Activated T-helper 9 cell treated with anti-CD3 and anti-CD28 coated beads, Interleukin-2, amount 50 U/mL, for 16 hours (primary cell): ENCODE results near the gene S100A16.

Experiments
- DNase-seq: peaks from one replicate; pipeline ENCODE4 v3.0.0-alpha.2; 2020; ENCODE audit warnings: low read depth

The S100A16 gene

DNA sequence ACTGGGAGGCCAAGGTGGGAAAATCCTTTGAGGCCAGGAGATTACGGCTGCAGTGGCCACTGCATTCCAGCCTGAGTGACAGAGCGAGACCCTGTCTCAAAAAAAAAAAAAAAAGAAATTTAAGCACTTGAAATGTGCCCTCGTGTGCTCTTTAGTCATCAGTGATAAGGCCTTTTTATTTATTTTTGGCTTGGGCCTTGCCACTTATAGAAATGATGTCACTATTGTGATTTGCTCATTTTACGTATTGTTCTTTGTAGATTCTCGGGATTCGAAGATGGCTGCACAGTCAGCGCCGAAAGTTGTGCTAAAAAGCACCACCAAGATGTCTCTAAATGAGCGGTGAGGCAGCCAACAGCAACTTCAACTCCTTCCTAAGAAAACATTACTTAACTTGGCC lies 23.4 kb upstream of the S100A16 start:
- no peak for DNase-seq

DNA sequence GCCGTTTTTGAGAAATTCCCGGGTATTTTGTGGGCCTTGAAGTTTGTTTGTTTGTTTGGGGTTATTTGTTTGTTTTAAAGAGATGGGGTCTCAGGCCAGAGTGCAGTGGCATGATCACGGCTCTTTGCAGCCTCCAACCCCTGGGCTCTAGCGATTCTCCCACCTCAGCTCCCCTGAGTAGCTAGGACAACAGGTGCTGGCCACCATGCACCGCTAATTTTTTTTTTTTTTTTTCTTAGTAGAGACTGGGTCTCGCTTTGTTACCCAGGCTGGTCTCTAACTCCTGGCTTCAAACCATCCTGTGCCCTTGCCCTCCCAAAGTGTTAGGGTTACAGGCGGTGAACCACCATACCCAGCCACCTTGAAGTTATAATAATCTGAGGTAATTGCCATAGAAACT lies 22.9 kb upstream of the S100A16 start:
- no peak for DNase-seq

DNA sequence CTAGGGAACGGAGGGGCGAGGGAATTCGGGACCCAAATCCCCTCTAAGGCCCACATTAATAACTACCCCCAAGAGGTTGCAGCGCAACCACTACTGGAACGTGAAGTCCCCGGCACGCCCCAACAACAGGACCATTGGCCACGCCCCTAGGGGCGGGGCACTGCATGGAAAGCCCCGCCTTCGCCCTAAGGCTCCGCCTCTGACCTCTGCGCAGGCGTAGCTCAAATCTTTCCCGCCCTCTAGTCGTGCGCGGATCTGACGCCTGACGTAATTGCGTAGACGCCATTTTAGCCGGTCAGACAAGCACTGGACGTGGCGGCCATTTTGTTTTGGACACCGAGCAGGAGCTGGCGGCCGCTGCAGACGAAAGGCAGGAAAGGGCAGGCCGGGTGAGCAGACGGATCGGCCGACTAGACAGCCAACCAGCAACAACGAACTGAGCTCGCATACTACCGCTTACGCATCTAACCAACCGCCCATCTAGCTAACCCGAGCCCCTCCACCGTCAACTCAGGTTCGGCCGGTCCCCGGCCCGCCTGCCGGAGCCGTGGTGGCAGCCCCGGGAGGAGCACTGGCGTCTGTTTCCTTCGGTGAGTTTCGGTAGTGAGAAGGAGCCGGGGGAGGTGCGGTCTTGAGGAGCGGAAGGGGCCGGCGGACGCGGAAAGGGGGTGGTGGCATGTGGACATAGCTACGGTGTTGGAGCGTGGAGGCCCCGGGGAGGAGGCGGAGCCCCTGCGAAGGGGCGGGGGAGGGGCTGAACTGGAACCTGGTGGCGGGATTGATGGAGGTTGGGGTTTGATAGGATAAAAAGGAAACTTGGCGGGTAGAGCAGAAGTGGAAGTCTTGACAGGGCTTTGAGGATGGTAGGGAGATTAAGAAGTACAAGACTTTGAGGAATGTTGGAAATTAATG lies 21.1 kb upstream of the S100A16 start, which contains the start of gene CHTOP:
Gene CHTOP (plus strand): TSS at position 313 of the 912 bp plus-strand sequence. CDS start 2,523 bp downstream, outside the sequence.
- DNase-seq = peak; percentile 93

DNA sequence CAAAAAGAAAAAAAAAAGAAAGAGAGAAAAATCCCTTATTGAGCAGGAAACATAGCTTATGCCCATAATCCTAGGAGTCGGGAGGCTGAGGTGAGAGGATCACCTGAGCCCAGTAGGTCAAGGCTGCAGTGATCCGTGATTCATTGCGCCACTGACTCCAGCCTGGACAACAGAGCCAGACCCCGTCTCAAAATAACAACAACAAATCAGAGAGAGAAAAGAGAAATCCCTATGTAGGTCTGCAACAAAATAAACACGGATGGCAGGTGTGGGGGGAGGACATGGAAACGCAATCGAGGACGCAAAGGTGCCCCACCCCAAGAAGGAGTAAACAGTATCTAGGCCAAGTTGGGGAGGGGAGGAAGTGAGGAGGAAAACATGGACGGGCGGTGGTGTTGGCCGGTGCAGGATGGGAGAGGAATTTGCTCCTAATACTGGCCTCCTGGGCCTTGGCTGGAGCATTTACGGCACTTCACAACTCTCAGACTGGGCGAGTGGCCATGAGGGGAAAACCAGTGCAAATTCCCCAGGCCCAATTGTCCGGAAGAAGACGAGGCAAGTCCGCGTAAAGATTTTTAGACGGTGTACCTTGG lies 20.3 kb upstream of the S100A16 start:
- DNase-seq = no peak

DNA sequence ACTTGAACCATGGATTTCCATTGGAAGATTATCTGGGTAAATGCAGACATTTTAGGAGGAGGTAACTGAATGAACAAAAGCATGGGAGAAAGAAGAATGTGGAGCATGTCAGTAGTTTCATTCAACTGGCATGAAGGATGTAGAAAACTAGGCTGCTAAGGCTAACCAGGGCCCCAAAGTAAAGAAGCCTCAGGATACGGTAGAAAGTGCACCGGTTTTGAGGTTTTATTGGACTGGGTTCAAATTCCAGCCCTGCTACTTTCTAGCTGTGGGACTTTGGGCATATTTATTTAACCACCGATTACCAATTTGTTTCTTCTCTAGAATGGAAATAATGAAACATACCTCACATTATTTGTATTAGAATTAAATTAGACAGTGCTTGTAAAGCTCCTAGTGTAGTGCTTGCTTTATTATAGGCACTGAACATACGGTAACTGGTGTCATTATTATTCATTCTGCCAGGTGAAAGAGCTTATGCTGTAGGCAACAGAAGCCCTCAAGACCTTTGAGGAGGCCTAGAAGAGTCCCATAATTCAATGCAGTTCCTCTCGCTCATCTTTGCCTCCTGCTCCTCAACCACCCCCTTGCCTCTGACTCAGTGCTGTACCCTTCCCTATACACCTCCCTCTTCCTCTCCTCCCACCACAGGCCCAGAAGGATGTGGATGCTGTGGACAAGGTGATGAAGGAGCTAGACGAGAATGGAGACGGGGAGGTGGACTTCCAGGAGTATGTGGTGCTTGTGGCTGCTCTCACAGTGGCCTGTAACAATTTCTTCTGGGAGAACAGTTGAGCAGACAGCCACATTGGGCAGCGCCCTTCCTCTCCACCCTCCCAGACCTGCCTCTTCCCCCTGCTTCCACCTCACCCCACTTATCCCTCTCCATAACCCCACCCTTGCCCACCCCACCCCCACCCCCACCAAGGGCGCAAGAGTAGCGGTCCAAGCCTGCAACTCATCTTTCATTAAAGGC lies 18.4 kb upstream of the S100A16 start:
- no peak for DNase-seq

DNA sequence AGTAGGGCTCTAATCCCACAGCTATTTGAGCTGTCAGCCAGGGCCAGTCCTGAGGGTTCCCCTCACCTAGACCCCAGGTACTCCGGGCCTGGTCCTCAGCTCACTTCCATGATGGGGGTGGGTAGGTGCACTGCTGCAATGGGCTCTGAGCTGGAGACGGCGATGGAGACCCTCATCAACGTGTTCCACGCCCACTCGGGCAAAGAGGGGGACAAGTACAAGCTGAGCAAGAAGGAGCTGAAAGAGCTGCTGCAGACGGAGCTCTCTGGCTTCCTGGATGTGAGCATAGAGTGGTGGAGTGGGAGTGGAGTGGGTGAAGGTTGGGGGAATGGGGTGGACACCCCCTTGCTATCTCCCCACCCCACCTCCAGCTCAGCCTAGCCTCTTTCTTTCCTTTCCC lies 17.4 kb upstream of the S100A16 start:
- no peak for DNase-seq

DNA sequence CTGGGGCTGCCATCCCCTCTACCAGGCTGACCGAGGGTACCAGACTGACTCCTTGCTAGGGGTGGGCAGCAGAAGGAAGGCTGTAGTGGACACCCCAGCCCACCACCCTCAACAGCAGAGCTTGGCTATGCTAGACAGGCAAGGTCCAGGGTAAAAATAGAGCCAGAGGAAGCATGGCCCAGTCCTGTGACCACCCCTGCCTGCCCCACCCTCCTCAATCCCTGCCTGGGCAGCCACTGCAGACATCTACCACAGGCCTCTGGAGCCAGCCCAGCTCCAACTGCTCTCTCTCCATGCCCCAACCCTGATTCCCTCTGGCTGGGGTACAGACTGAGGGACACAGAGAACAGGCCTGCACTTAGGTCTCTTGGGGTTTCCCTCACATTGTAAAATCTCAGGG lies 17.0 kb upstream of the S100A16 start:
- DNase-seq = no peak

DNA sequence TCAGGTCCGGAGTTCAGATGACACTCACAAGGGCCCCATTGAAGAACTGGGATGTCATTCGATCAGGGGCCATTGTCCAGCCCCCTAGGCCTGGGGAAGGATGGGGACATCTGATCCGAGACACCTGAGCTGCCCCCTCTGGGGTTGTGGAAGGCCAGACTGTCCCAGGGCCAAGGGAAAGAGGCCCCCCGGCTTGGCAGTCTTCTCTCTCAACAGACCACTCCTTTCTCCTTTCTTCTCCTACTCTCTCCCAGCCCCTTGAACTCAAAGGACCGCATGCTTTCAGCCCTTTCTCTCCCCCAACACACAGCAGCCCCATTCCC lies 16.4 kb upstream of the S100A16 start:
- no peak for DNase-seq

DNA sequence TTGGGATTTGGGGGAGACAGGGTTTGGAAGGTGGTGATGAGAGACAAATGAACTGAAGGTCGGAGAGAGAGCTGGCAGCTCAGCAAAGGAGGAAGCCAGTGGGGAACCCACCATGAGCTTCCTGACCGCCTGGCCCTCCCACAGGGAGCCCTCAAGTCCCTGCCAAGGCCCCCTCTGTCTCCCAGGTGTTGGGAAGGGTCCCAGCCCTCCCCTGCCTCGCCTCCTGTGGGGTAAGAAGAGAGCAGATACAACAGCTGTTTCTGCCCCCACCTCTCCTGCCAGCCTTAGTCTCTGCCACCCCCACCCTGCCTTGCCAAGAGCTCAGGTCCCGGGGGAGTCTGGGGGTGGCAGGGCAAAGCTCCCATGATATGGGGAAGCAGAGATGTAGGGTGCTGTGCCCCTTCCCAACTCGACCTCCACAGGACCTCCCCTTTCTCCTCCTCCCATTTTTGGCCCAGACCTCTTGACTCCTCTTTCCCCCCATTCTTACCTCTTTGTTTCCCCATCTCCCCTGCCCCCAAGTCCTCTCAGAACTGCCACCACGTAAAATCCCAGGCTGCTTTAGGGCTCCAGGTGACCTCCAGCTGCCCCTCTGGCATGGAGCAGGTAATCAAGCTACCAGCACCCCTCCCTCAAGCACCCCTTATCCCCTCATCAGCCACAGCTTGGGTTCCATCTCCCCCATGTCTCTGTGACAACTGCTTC lies 15.9 kb upstream of the S100A16 start:
- no peak for DNase-seq

DNA sequence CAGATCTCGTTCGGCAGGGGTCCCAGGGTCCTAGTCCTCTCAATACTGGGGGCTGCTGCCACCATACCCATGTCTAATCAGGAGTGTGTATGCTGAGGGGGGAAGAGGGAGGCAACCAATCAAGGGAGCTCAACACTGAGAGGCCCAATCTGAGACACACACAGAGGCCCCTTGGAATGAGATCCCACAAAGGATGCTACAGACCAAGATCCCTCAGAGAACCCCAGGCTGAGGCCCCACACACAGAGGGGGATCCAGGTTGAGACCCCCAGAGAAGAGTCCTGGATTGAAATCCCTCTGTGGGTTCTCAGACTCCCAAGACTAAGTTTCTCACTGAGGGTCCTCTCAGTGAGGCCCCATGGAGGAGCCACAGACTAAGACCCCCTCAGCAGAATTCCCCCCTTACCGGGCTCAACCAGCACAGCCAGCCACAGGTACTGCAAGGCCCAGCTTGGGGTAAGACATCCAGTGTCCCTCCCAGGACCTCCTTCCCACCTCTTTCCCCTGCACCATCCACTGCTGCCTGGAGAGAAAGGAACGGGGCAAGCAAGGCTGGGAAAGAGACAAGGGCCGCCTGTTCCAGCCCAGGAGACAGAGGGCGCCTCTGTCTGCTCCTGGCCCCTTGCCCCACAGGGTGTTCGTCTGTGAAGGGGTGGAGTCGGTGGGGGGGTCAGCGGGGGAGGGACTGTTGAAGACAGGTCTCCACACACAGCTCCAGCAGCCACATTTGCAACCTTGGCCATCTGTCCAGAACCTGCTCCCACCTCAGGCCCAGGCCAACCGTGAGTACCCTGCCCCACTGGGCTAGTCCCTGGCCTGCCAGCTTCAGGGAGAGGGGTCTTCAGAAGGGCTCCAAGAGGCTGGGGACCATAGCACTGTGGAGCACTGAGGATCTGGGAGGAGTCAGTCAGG lies 15.0 kb upstream of the S100A16 start, which contains the start of gene S100A1:
Gene S100A1 (plus strand): TSS at position 720 of the 912 bp plus-strand sequence. CDS start 2,088 bp downstream, outside the sequence.
- no peak for DNase-seq

DNA sequence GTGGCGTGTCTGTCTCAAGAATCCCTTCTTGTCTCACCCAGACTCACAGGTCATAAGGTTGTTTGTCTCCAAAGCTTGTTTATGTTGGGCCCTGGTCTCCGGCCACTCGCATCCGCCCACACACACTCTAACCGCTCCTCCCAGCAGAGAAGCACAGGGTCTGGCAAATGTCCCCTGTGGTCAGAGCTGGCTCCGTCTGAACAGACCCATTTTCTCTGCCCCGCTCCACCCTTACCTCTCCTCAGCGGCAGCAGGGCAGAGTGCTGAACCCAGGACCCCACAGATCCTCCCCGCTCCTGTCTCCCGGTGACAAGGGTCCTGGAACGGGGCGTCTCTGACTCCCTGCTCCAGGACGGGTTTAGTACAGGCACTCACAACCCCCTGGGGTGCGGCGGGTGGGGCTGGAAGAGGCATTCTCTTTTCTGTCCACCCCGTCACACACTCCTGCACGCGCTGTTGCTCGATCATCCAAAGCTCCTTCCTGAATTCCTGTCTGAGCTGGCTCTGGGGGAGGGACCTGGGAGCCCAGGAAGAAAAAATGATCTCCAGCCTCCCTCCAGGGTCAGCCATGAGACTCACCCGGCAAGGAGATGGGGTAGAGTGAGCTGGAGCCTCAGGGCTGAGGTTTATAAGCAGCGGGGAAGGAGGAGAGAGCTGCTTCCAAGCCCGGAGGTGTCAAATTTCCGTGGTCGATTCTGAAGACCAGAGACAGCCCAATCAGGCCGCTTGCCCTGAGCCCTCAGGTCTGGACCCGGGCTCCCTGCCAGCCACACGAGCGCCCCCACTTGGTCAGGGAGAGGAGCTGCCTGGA lies 14.2 kb upstream of the S100A16 start, which contains the start of gene S100A13:
Gene S100A13 (minus strand): TSS at position 602 of the 811 bp plus-strand sequence. CDS start 1,033 bp downstream, outside the sequence.
- DNase-seq = no peak

DNA sequence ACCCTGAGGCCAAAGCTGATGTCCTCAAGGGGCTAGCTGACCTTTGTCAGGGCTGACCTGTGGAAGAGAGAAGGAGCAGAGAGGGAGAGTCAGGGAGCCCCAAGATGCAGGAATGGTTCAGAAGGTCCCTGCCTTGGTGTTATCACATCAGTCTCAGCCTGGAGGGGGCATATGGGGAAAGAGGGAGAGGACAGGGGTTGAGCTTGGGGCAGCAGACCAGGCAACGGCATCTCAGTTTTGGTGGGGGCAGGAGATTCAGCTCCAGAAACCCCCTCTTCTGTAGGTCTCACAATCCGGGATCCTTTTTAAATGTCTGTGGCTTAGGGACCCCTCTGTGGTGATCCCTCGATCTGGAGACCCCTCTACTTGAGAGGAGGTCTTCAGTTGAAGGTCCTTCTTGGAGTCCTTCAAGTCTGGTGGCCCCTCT lies 13.6 kb upstream of the S100A16 start:
- DNase-seq = no peak

DNA sequence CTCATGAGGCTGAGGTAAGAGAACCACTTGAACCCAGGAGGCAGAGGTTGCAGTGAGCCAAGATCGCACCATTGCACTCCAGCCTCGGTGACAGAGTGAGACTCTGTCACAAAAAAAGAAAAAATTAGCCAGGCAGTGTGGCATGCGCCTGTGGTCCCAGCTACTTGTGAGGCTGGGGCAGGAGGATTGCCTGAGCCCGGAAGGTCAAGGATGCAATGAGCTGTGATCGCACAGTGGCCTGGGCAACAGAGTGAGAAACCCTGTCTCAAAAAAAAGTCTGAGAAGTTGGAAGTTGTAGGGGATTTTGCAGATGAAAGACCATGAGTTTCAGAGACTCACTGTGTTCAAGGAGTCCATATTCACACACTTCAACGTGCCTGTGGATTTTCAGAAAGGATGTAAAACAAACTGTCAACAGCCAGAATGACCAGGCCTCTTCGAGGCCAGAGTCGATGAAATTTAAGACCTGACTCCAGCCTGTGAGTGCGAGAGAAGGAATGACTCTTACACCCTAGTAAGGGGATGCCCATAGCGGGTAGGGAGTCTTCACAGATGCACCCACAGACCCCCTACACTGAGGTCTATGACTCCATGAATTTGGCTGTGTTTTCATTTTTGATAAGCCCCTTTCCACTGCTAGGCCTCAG lies 12.2 kb upstream of the S100A16 start:
- DNase-seq = no peak

DNA sequence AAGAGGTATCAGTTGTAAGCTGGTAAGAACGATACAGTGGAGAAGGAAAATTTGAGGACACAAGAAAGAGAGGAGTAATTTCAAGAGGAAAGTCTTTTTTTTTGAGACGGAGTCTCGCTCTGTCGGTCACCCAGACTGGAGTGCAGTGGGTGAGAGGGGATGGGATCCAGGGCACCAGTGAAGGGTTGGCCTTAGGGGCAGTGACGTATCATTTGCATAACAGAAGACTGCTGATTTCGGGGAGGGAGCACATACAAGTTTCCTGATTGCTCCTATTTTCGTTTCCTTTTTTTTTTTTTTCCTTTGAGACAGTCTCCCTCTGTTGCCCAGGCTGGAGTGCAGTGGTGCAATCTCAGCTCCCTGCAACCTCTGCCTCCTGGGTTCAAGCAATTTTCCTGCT lies 10.2 kb upstream of the S100A16 start:
- DNase-seq = no peak

DNA sequence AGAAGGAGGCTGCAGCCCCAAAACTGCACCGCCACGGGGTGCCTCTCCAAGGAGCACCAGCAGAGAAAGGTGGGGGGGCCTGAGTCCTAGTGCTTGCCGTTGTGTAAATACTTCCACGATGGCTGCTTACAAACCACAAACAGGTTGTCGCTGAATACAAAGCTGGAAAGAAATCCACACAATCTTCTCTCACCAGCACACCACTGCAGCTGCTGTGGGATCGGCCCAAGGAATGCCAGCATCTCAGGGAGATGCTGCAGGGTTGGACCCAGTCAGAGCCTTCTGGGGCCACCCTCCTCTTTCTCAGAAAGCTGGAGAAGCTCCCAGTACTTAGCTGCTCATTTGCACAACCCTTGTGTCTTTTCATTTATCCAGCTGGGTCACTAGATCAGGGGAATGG lies 6.2 kb upstream of the S100A16 start:
- DNase-seq = no peak

DNA sequence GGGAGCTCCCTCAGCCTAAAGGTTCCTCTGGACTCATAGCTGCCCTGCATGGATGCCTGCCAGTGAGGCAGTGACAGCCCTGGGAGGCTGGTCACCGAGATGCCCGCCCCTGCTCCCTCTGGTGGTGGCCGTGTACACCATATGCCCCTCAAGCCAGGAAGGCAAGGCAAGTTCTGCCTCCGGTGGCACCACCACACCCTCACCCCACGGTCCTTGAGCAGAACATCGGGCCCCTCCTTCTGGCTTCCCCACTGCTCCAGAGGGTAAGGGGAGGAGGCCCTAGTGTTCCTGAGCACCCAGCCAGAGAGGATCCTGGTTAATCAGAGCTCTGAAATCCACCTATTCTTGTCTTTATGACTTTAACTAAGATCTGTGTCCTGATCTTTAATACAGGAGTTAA lies 4.7 kb upstream of the S100A16 start:
- peak; percentile 69 for DNase-seq

DNA sequence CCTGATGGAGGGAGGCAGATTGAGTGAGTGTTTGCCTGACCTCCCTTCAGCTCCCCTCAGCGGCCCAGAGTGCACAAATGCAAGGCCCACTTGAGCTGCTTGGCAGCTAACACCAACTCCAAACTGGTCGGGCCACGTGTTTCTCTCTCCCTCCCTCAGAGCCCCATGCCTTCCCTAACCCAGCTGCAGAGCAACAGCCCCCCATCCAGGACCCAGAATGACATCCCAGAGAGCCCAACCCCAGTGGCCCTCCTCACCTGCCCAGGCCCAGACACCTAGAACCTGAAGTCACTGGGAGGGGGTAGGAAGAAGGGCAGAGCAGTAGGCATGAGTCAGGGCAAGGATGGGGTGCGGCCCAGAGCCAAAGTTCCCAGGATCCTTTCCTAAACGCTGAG lies 4.0 kb upstream of the S100A16 start:
- no peak for DNase-seq

DNA sequence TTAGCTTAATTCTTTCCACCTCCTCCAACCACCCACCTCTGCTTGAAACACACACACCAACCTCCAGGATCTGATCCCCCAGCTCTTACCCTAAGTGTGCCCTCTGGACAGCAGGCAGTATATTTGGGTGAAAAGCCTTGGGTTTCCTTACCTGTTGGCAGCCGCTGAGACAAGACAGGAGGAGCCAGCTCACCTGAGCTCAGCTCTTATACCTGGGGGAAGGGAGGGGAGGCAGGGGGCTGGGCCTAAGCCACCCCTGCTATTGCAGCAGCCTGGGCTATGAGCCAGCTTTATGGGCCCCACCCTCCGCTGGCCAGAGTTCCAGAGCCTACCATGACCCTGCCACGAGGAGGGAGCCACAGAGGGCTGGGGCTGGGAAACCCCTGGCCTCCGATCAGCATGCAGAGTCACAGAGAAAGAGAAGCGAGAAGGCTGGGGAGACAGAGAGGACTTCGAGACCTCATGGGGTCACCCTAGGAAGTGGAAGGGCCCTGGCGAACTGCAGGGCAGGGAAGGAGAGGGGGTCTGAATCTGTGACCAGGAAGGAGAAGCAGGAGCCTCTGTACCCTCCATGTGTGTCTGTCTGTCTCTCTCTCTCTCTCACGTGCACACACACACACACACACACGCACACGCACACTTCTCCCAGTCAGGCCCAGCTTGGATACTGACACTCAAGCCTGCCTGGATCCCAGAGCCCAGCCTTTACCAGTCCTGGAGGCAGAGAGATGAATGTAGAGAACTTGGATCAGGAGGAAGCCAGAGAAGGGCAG lies 3.4 kb upstream of the S100A16 start, which contains the start of gene S100A14:
Gene S100A14 (minus strand): TSS at position 182 of the 773 bp plus-strand sequence. CDS start 467 bp downstream, outside the sequence.
- DNase-seq = no peak
